GM12865 (cell line): ENCODE data around the gene JCAD.

Experiments used
- DNase-seq: peaks from one replicate; pipeline ENCODE4 v3.0.0; 2010; ENCODE audit warnings: low read depth
- H3K4me3 ChIP-seq: 2 replicates; pipeline ENCODE4 v1.5.1; 2011; ENCODE audit warnings: mild to moderate bottlenecking, low read depth, low read length, control low read depth
- CTCF ChIP-seq: IDR thresholded peaks from 2 replicates; pipeline ENCODE4 v1.5.1; 2011; ENCODE audit warnings: low read length, control low read depth, low read depth, inconsistent platforms; ENCODE audit not compliant: insufficient read depth; ENCODE audit errors: missing control alignments

JCAD gene

GRCh38 chr10:29998142-29998808 lies 61.1 kb downstream of the JCAD start:
- DNase-seq: peak; percentile 87
- peak; percentile 100 for TF ChIP-seq CTCF
- H3K4me3 ChIP-seq: no peak overlapping the region

GRCh38 chr10:29994811-29995210 lies 64.6 kb downstream of the JCAD start:
- no peak overlapping the region for H3K4me3 ChIP-seq
- TF ChIP-seq CTCF: no peak
- no peak for DNase-seq

GRCh38 chr10:29993319-29993915 lies 66.0 kb downstream of the JCAD start:
- no peak for TF ChIP-seq CTCF
- no peak for DNase-seq

GRCh38 chr10:29992914-29993313 lies 66.5 kb downstream of the JCAD start:
- DNase-seq: no peak
- TF ChIP-seq CTCF: no peak
- H3K4me3 ChIP-seq: no peak overlapping the region

More at GRCh38 chr10:29993319-29993915, 66.0 kb downstream of the JCAD start:
- H3K4me3 ChIP-seq: no peak overlapping the region

- TF ChIP-seq CTCF: no peak
- no peak overlapping the region for H3K4me3 ChIP-seq
- DNase-seq: no peak
These were observed 68.0 kb downstream of the JCAD start for GRCh38 chr10:29991382-29991781.

- no peak for DNase-seq
- H3K4me3 ChIP-seq: no peak overlapping the region
- no peak for TF ChIP-seq CTCF
These were observed 71.9 kb downstream of the JCAD start for GRCh38 chr10:29987471-29987870.
